GM19452 (cell line): ENCODE data around the gene IL31.
"Not testable (repeated sequence)": the region's sequence is repeated elsewhere in the genome, so short reads cannot be mapped to it uniquely, and the experiment has no call there.

Experiments used
- ATAC-seq: cut with Tn5 transposase; IDR thresholded peaks from one replicate; pipeline ENCODE4 v1.9.1; 2021; ENCODE audit not compliant: unreplicated experiment

Gene IL31

DNA sequence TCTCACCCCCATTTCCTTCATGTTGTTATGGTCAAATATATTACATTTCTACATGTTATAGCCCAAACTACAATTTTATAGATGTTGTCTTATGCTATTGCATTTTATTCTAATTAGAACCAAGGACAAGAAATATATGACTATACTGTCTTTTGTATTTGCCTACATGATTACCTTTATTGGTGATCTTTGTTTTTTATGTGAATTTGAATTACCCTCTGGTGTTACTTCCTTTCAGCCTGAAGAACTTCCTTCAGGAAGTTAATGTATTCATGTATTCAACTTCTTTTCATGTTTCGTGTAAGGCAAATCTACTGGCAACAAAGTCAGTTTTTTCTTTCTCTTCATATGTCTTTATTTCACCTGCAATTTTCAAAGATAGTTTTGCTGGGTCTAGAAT is 20.8 kb upstream of the IL31 start:
- ATAC-seq = no peak

DNA sequence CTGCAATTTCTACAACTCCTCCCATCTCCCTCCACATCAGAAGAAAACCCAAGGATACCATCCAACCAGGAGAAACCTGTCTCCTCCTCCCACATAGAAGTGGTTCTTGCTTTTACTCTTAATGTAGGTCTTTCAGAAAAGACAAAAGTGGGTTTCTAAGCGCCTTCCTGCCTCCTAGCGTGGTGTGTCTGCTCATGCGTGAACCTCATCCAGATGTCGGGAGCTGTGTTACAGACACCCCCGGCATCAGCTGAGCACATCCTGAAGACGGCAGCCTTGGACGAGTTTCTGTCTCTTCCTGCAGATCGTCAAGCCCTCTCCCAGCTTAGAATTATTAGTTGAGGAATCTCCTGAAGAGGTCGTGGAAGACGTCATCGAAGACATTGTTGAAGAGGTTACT is 18.4 kb upstream of the IL31 start:
- ATAC-seq = no peak

GRCh38 chr12:122190842-122191668 is 17.0 kb upstream of the IL31 start:
- ATAC-seq = no peak

- no peak for ATAC-seq
Measured at GRCh38 chr12:122189626-122190475, 15.8 kb upstream of the IL31 start.

DNA sequence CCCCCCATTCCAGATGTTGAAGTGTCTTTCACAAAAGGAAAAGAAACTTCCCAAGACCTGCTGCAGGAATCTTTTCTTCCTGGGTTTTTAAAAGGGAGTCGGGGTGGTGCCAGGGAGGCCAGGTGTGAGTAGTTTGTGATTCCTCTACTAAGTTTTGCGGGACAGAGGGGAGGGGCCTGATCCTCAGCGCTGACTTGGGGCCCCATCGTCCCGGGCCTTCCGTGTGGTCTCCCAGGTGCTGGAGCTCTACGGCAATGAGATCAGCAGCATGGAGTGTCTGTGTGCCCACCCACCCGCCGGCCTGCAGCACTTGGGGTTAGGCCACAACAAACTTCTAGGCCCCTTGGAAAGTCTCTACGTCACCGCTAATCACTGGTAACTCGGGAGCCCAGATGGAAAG is 13.4 kb upstream of the IL31 start:
- ATAC-seq = no peak

GRCh38 chr12:122185494-122186082 is 11.6 kb upstream of the IL31 start:
- ATAC-seq = no peak

DNA sequence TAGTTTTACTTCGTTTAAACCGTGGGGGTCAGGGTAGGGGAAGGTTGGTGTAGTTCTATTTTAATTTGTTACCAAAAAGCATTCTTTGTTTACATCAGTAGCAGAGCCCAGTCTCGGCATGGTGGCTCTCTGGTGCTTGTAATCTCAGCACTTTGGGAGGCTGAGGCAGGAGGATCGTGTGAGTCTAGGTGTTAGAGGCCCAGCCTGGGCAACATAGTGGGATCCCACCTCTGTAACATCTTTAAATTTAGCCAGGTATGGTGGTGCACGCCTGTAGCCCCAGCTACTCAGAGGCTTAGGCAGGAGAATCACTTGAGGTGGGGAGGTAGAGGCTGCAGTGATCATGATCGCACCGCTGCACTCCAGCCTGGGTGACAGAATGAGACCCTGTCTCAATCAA is 11.1 kb upstream of the IL31 start:
- ATAC-seq = no peak

DNA sequence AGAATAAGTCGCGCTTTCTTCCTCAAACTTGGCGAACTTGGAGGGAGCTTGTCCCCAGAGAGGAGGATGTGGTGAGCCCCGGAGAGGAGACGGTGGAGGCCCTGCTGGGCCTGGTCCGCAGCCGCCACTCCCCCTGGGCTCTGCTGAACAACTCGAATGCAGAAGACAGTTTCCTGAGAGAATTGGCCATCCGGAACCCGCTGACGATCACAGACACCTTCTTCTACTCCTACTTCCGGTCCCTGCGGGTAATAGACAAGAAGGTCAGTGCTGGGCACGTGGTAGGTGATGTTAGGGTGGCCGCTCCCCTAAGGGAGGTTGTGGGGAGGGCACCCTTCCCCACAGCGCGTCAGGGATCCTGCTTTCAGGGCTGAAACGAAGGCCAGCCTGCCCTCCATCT is 10.5 kb upstream of the IL31 start:
- no peak for ATAC-seq

DNA sequence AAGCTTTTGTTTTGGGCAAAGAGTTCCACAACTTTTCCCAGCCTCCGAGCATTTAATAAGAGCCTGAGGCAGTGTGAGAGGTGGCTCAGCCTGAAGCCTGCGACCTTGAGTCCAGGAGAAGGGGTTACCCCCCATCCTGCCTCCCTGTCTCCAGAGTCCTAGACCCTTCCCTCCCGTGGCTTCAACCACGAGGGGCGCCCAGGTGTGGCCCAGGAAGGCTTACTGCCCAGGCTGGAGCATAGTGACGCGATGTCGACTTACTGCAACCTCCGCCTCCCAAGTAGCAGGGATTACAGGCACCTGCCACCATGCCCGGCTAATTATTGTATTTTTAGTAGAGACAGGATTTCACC is 9.5 kb upstream of the IL31 start:
- ATAC-seq = no peak

DNA sequence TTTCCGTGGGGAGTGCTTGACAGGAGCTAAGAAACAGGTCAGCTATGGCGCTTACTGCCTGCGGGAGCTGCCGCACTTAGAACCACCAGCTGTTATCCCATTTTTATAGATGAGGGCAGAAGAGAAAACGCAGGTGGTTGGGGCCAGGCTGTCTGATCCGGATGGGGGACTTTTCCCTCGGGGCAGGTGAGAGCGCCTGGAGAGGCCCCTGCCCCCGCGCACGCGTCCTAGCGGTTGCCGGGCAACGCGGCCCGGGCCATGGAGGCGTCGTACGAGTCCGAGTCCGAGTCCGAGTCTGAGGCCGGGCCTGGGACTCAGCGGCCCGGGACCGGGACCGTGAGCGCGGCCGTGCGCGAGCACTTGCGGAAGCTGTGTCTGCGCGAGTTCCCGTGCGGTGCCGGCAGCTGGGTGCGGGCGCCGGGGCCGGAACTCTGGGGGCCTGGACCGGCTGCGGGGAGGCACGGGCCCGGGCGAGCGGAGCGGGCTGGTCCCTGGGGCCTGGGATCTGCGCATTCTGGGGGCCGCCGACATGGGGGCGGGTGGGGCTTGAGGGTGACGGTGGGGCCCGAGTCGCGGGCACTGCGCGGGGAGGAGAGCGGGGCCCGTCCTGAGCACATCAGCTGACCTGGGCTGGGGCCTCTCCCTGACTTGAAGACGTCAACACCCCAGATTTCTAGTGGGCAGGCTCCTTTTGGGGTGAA is 9.0 kb upstream of the IL31 start, which contains the start of gene LRRC43:
Gene LRRC43, plus strand, starts transcription at position 237 of the 701 bp plus-strand sequence. Its CDS starts 22 bp downstream, at position 259.
- ATAC-seq = no peak

GRCh38 chr12:122176473-122176872 is 2.5 kb upstream of the IL31 start:
- ATAC-seq = not testable (repeated sequence)

DNA sequence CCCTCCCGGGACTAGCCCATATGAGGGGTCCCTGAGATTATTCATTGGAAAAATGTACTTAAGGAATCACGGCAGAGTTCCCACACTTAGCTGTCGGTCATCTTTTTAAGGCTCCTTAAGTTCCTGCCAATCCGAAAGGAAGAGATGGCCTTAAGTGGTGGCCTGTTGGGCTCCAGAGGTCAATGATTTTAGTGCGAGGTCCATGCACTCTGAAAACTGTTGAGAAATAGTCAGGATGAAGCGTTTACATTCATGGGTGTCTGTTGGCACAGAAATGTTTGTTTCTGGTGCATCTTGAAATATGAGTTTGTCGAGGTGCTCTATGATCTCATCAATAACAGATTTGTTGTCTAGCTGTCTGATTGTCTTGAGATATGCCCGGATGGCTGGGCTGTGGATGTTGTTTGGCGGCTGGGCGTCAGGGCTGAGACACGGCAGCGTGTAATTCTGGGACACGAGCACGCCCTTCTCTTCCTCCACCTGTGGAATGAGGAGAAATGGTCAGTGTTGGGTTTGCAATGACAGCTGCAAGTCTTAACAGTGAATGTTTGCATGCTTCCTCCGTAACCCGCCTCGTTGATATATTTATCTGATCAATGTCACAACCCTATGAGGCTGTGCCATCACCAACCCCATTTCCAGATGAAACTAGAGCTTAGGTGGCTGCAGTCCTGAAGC is 1.6 kb downstream of the IL31 start:
- no peak for ATAC-seq

GRCh38 chr12:122171399-122171798 is 2.6 kb downstream of the IL31 start:
- no peak for ATAC-seq

GRCh38 chr12:122168492-122168891 is 5.5 kb downstream of the IL31 start:
- ATAC-seq = no peak

GRCh38 chr12:122167356-122167925 is 6.6 kb downstream of the IL31 start:
- no peak for ATAC-seq

- no peak for ATAC-seq
Measured at GRCh38 chr12:122166422-122167349, 7.3 kb downstream of the IL31 start.

DNA sequence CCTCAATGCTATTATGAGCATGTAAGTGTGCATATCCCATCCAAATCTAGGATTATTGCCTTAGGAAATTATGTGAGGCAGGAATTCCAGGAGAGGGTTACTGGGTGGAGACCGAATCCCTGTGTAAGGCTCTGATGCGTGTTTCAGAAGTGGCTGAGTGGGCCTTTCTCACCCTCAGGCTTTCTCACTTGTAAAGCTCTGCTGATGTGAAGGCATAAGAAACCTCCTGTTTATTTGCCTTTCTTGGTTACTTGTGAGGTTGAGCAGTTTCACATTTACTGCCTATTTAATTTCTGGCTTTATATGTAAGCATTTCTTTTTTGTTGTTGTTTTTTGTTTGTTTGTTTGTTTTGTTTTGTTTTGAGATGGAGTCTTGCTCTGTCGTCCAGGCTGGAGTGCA is 11.0 kb downstream of the IL31 start:
- ATAC-seq = no peak

- ATAC-seq = no peak
Measured at GRCh38 chr12:122161682-122162081, 12.3 kb downstream of the IL31 start.

GRCh38 chr12:122160761-122161160 is 13.3 kb downstream of the IL31 start:
- ATAC-seq = no peak
